GM10847 (cell line): ENCODE measurements around the gene ZWINT.

Source experiments
- POLR2A ChIP-seq: IDR thresholded peaks from 2 replicates; pipeline ENCODE4 v1.6.1; 2011; ENCODE audit not compliant: insufficient read length; ENCODE audit errors: extremely low read depth

Gene ZWINT, protein sequence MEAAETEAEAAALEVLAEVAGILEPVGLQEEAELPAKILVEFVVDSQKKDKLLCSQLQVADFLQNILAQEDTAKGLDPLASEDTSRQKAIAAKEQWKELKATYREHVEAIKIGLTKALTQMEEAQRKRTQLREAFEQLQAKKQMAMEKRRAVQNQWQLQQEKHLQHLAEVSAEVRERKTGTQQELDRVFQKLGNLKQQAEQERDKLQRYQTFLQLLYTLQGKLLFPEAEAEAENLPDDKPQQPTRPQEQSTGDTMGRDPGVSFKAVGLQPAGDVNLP

DNA sequence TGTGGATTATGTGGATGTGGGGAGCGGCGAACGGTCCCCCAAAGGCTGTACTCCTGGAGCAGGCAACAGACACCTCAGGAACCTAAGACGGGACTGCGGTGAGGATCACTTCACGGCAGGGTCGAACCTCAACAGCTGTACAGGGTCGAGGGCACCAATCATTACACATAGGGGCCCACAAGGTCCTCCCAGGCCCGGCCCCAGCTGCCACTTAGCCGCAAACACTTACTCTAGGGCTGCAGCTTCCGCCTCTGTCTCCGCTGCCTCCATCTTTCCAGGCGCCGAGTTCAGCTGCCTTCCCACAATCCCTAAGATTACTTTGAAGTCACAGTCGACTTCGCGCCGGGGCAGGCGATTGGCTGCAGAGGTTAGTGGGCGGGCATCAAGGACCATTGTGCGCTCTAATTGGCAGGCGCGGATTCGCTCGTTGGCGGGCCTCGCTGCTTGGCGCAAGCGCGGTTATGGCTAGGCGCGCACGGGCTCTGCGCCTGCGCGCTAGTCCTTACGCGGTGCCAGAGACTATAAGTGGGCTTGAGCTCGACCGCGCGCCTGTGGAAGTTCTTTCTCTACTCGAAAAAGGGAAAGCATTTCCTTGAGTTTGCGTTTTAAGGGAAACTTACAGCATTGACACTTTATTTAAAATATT, at the start of gene ZWINT:
Gene ZWINT (minus strand): TSS at position 293 of the 646 bp plus-strand sequence. CDS start 23 bp downstream, at position 270.
- peak; percentile 87 for TF ChIP-seq POLR2A

DNA sequence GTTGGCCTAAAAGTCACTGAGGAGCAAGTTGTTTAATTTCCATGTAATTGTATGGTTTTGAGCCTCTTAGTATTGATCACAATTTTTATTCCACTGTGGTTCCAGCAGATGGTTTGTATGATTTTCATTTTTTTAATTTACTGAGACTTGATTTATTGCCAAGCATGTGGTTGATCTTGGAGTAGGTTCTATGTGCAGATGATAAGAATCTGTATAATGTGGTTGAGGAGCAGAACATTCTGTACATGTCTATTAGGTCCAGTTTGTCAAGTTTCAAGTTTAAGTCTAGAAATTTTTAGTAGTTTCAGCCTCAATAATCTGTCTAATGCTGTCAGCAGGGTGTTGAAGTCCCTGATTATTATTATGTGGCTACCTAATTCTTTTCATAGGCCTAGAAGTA, 22.7 kb upstream of the ZWINT start:
- no peak for TF ChIP-seq POLR2A

DNA sequence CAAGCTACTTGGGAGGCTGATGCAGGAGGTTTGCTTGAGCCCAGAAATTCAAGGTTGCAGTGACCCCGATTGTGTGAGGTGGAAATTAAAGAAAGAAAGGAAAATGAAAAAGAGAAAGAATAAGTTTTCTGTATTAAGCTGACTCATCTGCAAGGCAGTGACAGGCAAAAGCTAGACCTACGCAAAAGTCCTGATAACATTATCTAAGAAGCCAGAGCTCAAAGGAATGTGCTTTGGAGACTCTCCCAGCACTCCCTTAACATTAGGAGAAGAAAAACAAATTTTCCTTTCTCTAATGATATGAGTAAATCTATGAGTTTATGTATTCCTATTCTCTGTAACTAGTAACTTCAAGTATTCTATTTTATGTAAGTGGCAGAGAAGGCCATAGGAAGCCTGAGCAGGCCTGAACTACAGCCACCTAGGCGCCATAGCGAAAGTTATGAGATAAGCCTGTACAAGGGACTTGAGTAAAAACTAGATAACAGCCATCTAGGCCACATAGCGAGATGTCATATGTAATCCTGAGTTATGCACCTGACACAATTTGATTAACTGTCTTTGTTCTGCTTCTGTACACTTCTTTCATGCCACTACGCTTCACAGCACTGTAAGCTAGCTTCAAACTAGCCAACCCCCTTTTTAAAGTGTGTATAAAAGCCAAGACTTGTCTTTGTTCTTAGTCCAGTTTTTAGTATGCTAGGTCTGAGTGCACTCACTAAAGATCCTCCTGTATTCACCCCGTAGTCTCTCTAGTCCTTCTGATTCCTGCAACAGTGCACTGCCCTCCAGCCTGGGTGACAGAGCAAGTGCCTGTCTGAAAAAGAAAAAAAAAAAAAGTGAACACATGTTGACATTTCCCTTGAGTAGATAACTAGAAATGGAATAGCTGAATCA, 9.4 kb upstream of the ZWINT start:
- no peak for TF ChIP-seq POLR2A

DNA sequence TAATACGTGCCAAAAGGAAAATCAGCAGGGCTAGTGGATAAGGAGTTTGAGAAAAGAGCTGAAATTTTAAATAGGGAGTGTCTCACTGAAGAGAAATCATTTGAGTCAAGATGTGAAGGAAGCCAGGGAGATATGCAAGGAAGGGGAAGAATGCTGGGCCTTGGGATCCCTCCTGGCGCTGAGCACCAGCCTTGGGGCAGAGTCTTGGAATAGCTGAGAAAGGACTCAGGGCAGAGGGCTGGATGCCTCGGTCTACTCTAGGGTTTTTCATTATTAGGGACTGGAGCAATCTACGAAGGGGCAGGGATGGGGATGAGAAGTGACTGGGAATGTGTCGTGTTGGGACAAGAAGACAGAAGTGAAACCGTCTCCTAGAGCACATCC, 484 bp downstream of the ZWINT start:
- TF ChIP-seq POLR2A: no peak

DNA sequence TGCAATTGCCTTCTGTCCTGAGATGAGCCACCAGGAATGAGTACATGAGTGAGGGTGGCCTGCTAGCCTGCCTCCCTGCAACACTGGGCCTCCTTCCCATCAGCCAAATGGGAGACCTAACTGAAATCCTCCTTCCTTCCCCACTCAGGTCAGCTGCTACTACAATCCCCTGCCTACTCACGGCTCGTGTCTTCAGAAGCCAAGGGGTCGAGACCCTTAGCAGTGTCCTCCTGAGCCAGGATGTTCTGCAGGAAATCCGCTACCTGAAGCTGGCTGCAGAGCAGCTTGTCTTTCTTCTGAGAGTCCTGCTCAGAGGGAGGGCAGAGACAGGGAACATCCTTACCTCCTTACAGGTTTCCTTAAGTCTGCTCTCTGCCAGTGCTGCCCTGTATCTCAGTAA, 1.2 kb downstream of the ZWINT start:
- TF ChIP-seq POLR2A: no peak

DNA sequence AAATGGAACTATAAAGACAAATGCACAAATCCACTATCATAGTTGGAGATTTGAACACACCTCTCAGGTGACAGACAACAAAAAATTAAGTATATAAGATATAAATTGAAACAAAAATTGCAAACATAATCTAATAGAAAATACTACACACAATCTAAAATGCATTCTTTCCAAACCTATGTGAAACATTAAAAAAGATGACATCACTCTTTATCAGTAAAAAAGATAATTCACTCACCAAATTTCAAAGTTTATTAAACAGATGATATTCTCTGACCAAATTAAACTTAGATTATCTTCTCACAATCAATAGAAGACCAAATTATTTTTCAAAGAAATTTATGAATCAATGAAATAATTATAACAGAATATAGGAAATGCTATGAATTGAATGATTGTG, 4.0 kb downstream of the ZWINT start:
- TF ChIP-seq POLR2A: no peak

DNA sequence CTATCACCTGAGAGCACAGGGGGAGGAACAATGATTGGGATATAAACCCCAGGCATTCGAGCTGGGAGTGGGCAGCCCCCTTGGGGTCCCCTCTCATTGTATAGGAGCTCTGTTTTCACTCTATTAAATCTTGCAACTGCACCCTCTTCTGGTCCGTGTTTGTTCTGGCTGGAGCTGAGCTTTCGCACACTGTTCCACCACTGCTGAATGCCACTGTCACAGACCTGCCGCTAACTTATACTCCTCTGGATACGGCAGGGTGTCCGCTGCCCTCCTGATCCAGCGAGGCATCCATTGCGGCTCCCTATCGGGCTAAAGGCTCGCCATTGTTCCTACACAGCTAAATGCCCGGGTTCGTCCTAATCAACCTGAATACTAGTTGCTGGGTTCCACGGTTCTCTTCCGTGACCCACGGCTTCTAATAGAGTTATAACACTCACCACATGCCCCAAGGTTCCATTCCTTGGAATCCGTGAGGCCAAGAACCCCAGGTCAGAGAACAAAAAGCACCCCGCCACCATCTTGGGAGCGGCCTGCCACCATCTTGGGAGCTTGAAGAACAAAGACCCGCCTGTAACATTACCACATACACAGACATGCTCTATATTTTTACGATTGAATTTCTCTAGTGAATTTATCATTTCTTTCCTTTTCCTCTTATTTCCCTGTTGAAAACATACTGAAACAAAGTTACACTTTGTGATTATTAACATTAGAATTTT, 9.0 kb downstream of the ZWINT start:
- no peak for TF ChIP-seq POLR2A

DNA sequence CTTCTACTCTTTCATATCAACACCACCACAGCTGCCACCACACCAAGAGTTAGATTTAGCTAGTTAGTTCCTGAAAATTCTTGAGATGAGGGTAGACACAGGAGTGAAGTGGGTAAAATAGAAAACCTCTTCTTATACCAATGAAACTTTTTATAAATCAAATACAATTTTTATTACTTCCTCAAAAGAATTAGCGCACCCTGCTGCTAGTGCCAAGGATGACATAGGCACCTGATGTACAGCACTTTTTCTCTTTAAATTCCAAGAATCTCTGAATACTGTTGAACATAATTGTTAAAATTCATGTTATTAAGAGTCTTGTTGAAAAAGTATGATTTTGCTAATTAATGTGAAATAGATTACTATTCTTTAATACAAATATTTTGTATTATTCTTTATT, 11.4 kb downstream of the ZWINT start:
- no peak for TF ChIP-seq POLR2A

DNA sequence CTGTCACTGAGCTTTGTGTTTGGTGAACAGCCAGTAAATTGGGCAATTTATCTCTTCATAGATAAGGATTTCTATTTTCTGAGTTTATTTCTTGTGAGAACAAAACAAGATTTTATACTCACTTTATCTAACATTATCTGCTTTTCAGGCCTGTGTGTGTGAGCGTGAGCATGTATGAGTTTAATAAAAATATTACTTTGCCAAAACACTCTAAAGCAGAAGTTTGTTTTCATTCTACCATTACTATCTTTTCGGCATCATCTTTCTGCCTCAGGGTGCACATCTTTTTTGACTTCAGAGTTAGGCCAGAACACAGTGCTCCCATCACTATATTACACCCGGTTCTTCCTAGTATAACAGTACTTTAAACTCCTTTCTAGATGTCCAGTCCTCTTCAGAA, 13.0 kb downstream of the ZWINT start:
- no peak for TF ChIP-seq POLR2A

DNA sequence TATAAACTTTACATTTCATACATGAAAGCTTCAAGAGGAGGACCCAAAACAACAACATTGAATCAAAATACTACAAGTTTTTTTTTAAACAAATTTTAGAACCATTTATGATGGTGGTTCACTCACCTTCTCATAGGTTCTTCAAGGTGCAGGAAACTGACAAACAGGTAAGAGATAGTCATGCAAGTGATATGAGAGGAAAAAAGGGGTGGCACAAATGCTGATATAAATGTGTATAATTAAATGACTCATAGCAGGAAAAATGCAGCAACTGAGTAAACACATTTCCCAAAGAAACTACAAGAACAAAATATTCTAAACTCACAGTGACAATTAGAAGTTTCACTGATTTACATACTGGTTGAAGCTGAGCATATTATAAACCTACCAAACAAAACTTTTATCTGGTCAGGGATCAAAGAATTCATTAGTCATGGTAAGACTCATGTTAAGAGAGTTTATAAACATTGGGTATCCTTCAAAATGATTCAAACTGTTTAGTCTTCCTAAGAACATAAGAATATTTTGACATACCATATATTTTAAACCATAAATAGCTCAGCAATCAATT, 14.1 kb downstream of the ZWINT start:
- TF ChIP-seq POLR2A: no peak

DNA sequence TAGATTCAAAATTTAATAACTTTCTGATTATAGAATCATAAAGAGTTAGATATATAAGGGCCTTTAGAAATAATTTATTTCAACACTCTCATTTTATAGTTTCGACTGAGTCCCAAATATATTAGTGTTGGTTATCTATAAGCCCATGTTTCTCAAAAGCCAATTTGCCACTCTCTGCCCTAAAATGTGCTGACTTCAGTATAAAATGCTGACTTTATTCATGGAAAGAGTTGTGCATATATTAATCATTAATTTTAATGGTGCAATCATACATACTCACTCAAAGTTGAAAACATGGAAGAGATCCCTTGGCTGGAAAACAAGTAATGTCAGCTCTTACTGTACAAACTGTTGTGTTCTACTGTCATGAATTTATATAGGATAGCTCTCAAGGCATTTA, 19.4 kb downstream of the ZWINT start:
- TF ChIP-seq POLR2A: no peak

DNA sequence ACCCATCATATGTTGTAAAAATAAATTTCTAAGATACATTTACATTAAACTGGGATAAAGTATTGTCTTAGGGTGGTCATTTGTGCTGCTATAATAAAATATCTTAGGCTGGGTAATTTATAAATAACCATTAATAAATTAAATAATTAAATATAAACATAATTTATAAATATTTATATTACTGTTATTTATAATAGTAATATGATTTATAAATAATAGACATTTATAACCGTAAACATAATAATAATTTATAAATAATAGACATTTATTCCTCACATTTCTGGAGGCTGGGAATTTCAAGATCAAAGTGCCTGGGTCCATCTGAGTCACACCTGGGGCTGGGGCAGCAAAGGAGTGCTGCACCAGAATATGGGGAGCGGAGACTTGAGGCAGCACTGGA, 31.1 kb downstream of the ZWINT start:
- TF ChIP-seq POLR2A: no peak

DNA sequence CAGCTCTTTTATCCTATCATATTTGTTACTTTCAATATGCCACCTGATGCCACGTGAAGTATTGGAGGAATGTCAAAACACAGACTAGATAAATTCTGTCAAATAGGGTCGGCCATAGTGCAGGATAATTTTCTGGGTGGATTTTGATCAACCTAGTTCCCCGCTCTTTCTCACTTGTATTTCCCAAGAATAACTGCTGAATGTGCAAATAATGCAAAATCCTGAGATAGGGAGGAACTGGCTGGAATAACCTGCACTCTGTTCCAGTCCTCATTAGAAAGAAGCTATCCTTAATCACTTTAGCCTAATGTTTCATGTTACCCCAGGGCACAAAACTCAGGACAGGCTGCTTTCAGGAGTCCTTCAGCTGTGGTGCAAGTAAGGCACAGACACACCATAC, 33.9 kb downstream of the ZWINT start:
- TF ChIP-seq POLR2A: no peak

DNA sequence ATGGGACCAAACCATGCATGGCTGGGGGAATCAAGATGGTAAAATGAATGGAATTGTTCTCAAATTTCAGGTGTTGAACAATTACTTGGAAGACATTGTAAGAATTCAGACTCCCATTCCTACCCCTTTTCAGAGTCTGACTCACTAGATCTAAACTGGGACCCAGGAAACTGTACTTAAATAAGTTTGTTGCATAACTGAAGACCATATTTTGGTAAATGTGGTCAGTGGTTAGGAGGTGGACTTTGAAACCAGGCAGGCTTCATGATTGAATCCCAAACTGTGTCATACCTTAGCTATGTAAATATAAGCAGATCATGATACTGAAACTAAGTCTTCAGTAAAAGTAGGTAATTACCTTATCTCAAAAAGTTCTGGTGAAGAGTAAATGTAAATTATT, 41.7 kb downstream of the ZWINT start:
- TF ChIP-seq POLR2A: no peak

DNA sequence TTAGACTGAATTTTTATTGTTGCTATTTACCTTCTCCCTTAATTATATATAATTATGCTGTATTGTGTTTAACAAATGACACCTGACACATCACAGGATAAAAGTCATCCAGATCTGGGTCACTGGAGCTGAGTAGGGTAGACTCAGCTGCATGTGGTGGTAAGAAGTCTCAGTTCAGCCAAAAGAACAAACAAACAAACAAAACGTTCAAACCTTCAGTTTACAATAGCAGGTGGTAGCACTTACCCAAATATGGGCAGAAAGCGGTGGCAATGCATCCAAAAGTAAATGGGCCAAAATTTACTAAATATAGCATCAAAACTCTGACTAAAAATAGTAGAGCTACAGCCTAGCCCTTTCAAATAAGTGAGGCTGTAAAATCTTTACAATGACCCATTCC, 42.2 kb downstream of the ZWINT start:
- no peak for TF ChIP-seq POLR2A
